SK-N-SH (cell line): ENCODE measurements around the gene MPP7. TPM values are rescaled to one million over a fixed set of nuclear protein-coding genes. Genes with fewer than 3 reads are reported as not detected.

Source experiments
- polyA plus RNA-seq, 3 experiments: library from polyadenylated mRNA; depleted of rRNA; stranded (reverse); fragments of >200 nt; gene quantifications; 2 replicates each; pipeline ENCODE4 v1.2.3, GENCODE V29; 2012
- small RNA-seq, 7 experiments: library from RNA; depleted of rRNA; stranded (forward); fragments of <200 nt; gene quantifications; one replicate each; pipeline ENCODE3, GENCODE V24; 2012

MPP7 gene
- polyA plus RNA-seq, 1 of the 3 experiments (the other 2 are of a cell fraction) = not detected

Small RNAs within 50 kb of the gene (small RNA-seq; reads per million reads assigned to genes)
- 0 reads per million in 7 experiments for gene MIR8086

Other genes starting within 250 kb of the MPP7 start
- 31.1 and 38.0 TPM in 2 replicates for gene WAC, start 230.1 kb upstream of the MPP7 start, polyA plus RNA-seq (2012; rRNA removed)